ENCODE data around the gene FTSJ1. TPM values are rescaled to one million over a fixed set of nuclear protein-coding genes. Genes with fewer than 3 reads are reported as not detected.
A peak's percentile ranks its signal among the peaks of the same experiment; 100 is the strongest.

FTSJ1 gene
- total and polyA plus RNA-seq, 2 experiments from 2014 or later, result 42.8 to 76.3 TPM

DNA sequence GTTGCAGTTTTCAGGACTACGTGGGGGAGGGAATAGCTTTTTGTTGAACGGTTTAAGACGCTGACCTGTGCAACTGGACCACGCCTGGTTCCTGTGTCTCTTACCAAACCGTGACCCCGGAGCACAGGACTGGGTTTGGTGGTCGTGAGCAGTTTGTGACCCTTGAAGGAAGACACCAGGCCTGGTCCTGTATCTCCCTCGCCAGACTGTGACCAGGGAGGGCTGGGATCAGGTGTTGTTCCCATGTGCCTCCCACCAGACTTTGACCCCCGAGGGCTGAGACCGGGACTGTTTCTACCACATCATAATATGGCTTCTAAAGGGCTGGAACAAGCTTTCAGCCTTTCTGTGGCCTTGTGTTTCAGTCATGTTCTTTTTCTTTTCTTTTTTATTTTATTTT lies 46.3 kb downstream of the FTSJ1 start:
- Histone ChIP-seq H3K4me3 (peak overlapping the region; percentile 77), H3K27ac (ENCODE audit: low read depth) (no peak overlapping the region), H4K20me1 (replicated peaks; ENCODE audit: insufficient read depth) (no peaks in the 10 kb centered on the region), H3K4me1 (ENCODE audit: insufficient read depth) (no peaks in the 10 kb centered on the region), H3F3A (replicated peaks; ENCODE audit: low read depth) (no peaks in the 10 kb centered on the region), H3K9me2 (ENCODE audit: insufficient read depth) (no peaks in the 10 kb centered on the region), H3K27me3 (ENCODE audit: insufficient read depth) (no peaks in the 10 kb centered on the region), H2AFZ (no peak overlapping the region), H3K4me2 (peak overlapping the region; percentile 84), H3K79me2 (replicated peaks; ENCODE audit: insufficient read depth) (peaks cover 17% of the 10 kb centered on the region), H3K36me3 (ENCODE audit: insufficient read depth) (peaks cover 9% of the 10 kb centered on the region; the same call in 1 of the 2 replicates)
- H3K9me3 Mint-ChIP-seq, result no peaks in the 10 kb centered on the region
- no peak for DNase-seq (ENCODE audit: low spot score)
- no peak for ATAC-seq
- peak overlapping the region; percentile 93 for H3K4me3 Mint-ChIP-seq
- peaks cover 11% of the 10 kb centered on the region; the same call in 2 of the 3 replicates for H3K4me1 Mint-ChIP-seq
- peak overlapping the region; percentile 95 for H3K27ac Mint-ChIP-seq
- H3K27me3 Mint-ChIP-seq (ENCODE audit: insufficient read depth, low read depth, poor library complexity), result peaks cover 2% of the 10 kb centered on the region
- H3K36me3 Mint-ChIP-seq (ENCODE audit: low read depth), result peaks cover 22% of the 10 kb centered on the region
- TF ChIP-seq, protein P1, sequence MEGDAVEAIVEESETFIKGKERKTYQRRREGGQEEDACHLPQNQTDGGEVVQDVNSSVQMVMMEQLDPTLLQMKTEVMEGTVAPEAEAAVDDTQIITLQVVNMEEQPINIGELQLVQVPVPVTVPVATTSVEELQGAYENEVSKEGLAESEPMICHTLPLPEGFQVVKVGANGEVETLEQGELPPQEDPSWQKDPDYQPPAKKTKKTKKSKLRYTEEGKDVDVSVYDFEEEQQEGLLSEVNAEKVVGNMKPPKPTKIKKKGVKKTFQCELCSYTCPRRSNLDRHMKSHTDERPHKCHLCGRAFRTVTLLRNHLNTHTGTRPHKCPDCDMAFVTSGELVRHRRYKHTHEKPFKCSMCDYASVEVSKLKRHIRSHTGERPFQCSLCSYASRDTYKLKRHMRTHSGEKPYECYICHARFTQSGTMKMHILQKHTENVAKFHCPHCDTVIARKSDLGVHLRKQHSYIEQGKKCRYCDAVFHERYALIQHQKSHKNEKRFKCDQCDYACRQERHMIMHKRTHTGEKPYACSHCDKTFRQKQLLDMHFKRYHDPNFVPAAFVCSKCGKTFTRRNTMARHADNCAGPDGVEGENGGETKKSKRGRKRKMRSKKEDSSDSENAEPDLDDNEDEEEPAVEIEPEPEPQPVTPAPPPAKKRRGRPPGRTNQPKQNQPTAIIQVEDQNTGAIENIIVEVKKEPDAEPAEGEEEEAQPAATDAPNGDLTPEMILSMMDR (conservative IDR thresholded peaks at IDR 0.05; ENCODE audit: low read depth in 2 of 2), result no peak
- no peak for TF ChIP-seq ZNF331 (CRISPR knock-in tag; IDR thresholded peaks at IDR 0.05; ENCODE audit: low read depth)
- no peak for TF ChIP-seq POLR2AphosphoS5 (IDR thresholded peaks at IDR 0.05; ENCODE audit: low read depth)
- TF ChIP-seq EZH2phosphoT487 (IDR thresholded peaks at IDR 0.05; ENCODE audit: unreplicated experiment), result no peak
- TF ChIP-seq CREB1 (CRISPR knock-in tag; IDR thresholded peaks at IDR 0.05; ENCODE audit: low read depth), result no peak
- no peak for TF ChIP-seq ZNF114 (CRISPR knock-in tag; IDR thresholded peaks at IDR 0.05)
- TF ChIP-seq ZNF462 (CRISPR knock-in tag; IDR thresholded peaks at IDR 0.05), result no peak
- TF ChIP-seq EZH2 (IDR thresholded peaks at IDR 0.05; ENCODE audit: low read depth, unreplicated experiment), result no peak
- no peak for TF ChIP-seq NANOG (IDR thresholded peaks at IDR 0.05; ENCODE audit: borderline replicate concordance)
- TF ChIP-seq JUNB (IDR thresholded peaks at IDR 0.05; ENCODE audit: unreplicated experiment), result no peak
- TF ChIP-seq ETS1 (IDR thresholded peaks at IDR 0.05), result no peak
- no peak for TF ChIP-seq STAT1 (IDR thresholded peaks at IDR 0.05; ENCODE audit: unreplicated experiment)
- TF ChIP-seq, protein P2, sequence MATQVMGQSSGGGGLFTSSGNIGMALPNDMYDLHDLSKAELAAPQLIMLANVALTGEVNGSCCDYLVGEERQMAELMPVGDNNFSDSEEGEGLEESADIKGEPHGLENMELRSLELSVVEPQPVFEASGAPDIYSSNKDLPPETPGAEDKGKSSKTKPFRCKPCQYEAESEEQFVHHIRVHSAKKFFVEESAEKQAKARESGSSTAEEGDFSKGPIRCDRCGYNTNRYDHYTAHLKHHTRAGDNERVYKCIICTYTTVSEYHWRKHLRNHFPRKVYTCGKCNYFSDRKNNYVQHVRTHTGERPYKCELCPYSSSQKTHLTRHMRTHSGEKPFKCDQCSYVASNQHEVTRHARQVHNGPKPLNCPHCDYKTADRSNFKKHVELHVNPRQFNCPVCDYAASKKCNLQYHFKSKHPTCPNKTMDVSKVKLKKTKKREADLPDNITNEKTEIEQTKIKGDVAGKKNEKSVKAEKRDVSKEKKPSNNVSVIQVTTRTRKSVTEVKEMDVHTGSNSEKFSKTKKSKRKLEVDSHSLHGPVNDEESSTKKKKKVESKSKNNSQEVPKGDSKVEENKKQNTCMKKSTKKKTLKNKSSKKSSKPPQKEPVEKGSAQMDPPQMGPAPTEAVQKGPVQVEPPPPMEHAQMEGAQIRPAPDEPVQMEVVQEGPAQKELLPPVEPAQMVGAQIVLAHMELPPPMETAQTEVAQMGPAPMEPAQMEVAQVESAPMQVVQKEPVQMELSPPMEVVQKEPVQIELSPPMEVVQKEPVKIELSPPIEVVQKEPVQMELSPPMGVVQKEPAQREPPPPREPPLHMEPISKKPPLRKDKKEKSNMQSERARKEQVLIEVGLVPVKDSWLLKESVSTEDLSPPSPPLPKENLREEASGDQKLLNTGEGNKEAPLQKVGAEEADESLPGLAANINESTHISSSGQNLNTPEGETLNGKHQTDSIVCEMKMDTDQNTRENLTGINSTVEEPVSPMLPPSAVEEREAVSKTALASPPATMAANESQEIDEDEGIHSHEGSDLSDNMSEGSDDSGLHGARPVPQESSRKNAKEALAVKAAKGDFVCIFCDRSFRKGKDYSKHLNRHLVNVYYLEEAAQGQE (IDR thresholded peaks at IDR 0.05; ENCODE audit: unreplicated experiment), result no peak
